NCI-H1694 (cell line): Measurements from ENCODE around the gene DST.

Experiments
- DNase-seq: peaks from one replicate; lab custom pipeline; 2025; lab: John Stamatoyannopoulos, UW

DST gene

GRCh38 chr6:56642366-56643261 lies at the start of gene DST:
Gene DST (minus strand): TSS chr6:56642889.
- DNase-seq: no peak

GRCh38 chr6:56691814-56692213 lies 49.1 kb upstream of the DST start:
- DNase-seq: no peak

- no peak for DNase-seq
Observed at GRCh38 chr6:56691286-56691595, 48.6 kb upstream of the DST start.

- no peak for DNase-seq
Observed at GRCh38 chr6:56690519-56691285, 48.0 kb upstream of the DST start.

GRCh38 chr6:56689663-56690062 lies 47.0 kb upstream of the DST start:
- no peak for DNase-seq

GRCh38 chr6:56689114-56689513 lies 46.4 kb upstream of the DST start:
- no peak for DNase-seq

- DNase-seq: no peak
Observed at GRCh38 chr6:56688521-56688920, 45.8 kb upstream of the DST start.

GRCh38 chr6:56687551-56687950 lies 44.9 kb upstream of the DST start:
- DNase-seq: no peak

- DNase-seq: no peak
Observed at GRCh38 chr6:56686429-56686828, 43.7 kb upstream of the DST start.

- no peak for DNase-seq
Observed at GRCh38 chr6:56685994-56686393, 43.3 kb upstream of the DST start.

- no peak for DNase-seq
Observed at GRCh38 chr6:56685102-56685733, 42.5 kb upstream of the DST start.

- no peak for DNase-seq
Observed at GRCh38 chr6:56684342-56685101, 41.8 kb upstream of the DST start.

GRCh38 chr6:56683882-56684281 lies 41.2 kb upstream of the DST start:
- no peak for DNase-seq

- DNase-seq: no peak
Observed at GRCh38 chr6:56682635-56683034, 39.9 kb upstream of the DST start.

- DNase-seq: no peak
Observed at GRCh38 chr6:56677559-56677958, 34.9 kb upstream of the DST start.

GRCh38 chr6:56671651-56672461 lies 29.2 kb upstream of the DST start:
- DNase-seq: no peak

- no peak for DNase-seq
Observed at GRCh38 chr6:56671160-56671559, 28.5 kb upstream of the DST start.

- no peak for DNase-seq
Observed at GRCh38 chr6:56669041-56669440, 26.4 kb upstream of the DST start.

- DNase-seq: no peak
Observed at GRCh38 chr6:56668158-56668557, 25.5 kb upstream of the DST start.

- no peak for DNase-seq
Observed at GRCh38 chr6:56667336-56667735, 24.6 kb upstream of the DST start.

- DNase-seq: no peak
Observed at GRCh38 chr6:56664029-56664428, 21.3 kb upstream of the DST start.
